Right cardiac atrium (tissue), 5 donors: ENCODE data around the gene CNOT9. TPM values are rescaled to one million over a fixed set of nuclear protein-coding genes. Genes with fewer than 3 reads are reported as not detected.
A peak's percentile ranks its signal among the peaks of the same experiment; 100 is the strongest.

Experiments
- ATAC-seq, 2 donors: fragments of 200-7000 bp; cut with Tn5 transposase; one replicate each; pipeline versions ENCODE4 v1.8.0 to v1.9.1; 2020; ENCODE audit warnings: moderate library complexity in 2 of 2, mild to moderate bottlenecking in 1 of 2
- DNase-seq, 3 donors: peaks; one replicate each; pipeline ENCODE4 v3.0.0-alpha.2; 2020
- H3K27ac ChIP-seq: one replicate; pipeline ENCODE4 v1.5.1; 2013; ENCODE audit warnings: mild to moderate bottlenecking, low read length, control low read depth, moderate library complexity
- H3K27me3 ChIP-seq: one replicate; pipeline ENCODE4 v1.6.1; 2013; ENCODE audit not compliant: control insufficient read depth, insufficient read depth
- H3K4me1 ChIP-seq: one replicate; pipeline ENCODE4 v1.6.1; 2013; ENCODE audit warnings: low read length; ENCODE audit not compliant: control insufficient read depth, insufficient read depth
- H3K4me3 ChIP-seq: one replicate; pipeline ENCODE4 v1.5.1; 2013; ENCODE audit warnings: low read length, control low read depth
- H3K9me3 ChIP-seq: one replicate; pipeline ENCODE4 v1.6.1; 2013; ENCODE audit warnings: low read length; ENCODE audit not compliant: control insufficient read depth
- WGBS: extraction: QIAGEN DNeasy Blood & Tissue Kit; methylation state at CpG from one replicate; pipeline ENCODE4 v1.1.7; 2013; 5-methylcytosine and 5-hydroxymethylcytosine counted together
- intact Hi-C, 4 donors: fragments of 100-400 bp; cut with DNase I; formaldehyde crosslinking; loops; one replicate each; pipeline versions ENCODE4 v1.11.0 to v1.14.0; 2022 to 2023
- polyA plus RNA-seq: library from polyadenylated mRNA; stranded (reverse); fragments of 200-250 nt; gene quantifications from one replicate; pipeline ENCODE4 v1.2.3, GENCODE V29; 2013
- total RNA-seq, 4 donors: library from RNA; stranded (reverse); fragmentation: NEBNext Ultra II Directional; extraction: Animal tissue kit (Norgen Biotek cat#: 25700); gene quantifications; one replicate each; pipeline ENCODE4 v1.2.1, GENCODE V29; 2021
- donor health status: healthy with polysubstance abuse.
- donor health status: DM: no; HTN: yes; CAD: no.
- donor health status: DM: no; HTN: no; CAD: no.
- donor health status: DM: no; HTN: yes; CAD: no; lungs with severe emphysema.
- donor health status: DM: yes; HTN: yes; CAD: no.

The CNOT9 gene
- total and polyA plus RNA-seq, 5 donors, result 14.5 to 24.7 (median 18.7) TPM

DNA sequence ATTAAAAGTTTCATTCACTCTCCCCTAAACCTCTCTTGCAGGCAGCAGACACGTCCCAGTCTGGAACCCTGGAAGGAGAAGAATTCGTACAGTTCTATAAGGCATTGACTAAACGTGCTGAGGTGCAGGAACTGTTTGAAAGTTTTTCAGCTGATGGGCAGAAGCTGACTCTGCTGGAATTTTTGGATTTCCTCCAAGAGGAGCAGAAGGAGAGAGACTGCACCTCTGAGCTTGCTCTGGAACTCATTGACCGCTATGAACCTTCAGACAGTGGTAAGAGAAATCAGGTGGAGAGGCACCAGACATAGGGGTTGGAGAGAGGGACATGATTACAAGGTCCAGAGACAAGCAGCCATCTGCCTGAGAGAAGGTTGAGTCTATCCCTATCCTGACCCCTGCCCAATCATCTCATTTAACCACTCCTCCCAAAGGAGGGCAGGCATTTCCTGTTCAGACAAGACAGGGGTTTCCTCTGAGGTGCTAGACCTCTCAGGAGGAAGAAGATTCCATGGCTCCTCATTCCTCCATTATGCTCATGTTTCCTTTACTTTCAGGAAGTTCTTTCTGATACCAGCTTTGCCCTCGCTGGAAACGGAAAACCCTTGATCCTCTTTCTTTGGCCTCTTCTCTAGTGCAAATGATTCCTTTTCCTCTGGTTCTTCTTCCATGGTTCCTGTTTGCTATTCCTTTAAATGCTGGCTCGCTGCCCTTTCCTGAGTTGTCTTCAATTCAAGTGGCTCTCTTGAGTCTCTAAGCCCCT is 54.1 kb downstream of the CNOT9 start:
- H3K27me3 ChIP-seq, result no peaks in the 10 kb centered on the region
- intact Hi-C loops, result no loop called here
- no peaks in the 10 kb centered on the region for H3K9me3 ChIP-seq
- ATAC-seq (peak in 1 of 2 donors; percentile 33), DNase-seq (no peak)
- H3K4me1 ChIP-seq, result no peaks in the 10 kb centered on the region
- 46% methylated on average over 7 of the region's 7 CpGs for WGBS
- H3K4me3 ChIP-seq, result no peak overlapping the region
- H3K27ac ChIP-seq, result no peak overlapping the region

DNA sequence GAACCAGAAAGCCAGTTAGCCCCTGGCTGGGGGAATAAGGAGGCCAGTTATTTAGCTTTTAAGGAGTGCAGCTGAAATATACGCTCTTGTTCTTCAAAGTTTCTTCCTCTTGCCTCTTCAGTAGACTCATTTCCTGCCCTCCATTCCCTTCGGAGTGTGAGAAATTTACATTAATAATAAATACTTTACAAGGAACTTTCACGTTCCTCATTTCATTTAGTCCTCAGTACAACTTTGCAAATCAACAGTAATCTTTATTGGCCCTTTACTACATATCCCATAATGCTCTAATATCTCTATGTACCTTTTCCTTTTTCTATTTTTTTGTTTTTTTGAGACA is 54.7 kb downstream of the CNOT9 start:
- H3K27me3 ChIP-seq, result no peaks in the 10 kb centered on the region
- no peak for ATAC-seq
- intact Hi-C loops, result no loop called here
- no peak overlapping the region for H3K27ac ChIP-seq
- H3K4me3 ChIP-seq, result no peak overlapping the region
- WGBS, result 61% methylated on average over 3 of the region's 3 CpGs
- H3K4me1 ChIP-seq, result no peaks in the 10 kb centered on the region
- no peaks in the 10 kb centered on the region for H3K9me3 ChIP-seq
- DNase-seq, result no peak

DNA sequence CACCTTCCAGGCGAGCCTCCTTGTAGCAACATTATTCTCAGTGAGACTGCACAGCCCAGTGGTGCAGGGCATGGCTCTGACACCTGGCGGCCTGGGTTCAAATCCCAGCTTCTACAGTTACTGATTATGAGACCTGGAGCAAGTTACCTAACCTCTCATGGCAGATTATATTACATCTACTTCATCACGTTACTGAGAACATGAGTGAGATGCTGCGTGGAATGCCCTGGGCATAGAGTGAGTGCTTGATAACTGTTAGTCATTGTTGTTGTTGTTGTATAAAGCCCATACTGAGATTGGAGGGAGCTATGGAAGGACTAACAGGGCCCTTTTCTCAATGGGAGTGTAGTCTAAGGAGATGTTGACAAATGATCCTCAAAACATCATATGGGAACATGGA is 57.7 kb downstream of the CNOT9 start:
- H3K27me3 ChIP-seq, result no peaks in the 10 kb centered on the region
- no peaks in the 10 kb centered on the region for H3K4me1 ChIP-seq
- intact Hi-C loops, result no loop called here
- H3K27ac ChIP-seq, result no peak overlapping the region
- no peaks in the 10 kb centered on the region for H3K9me3 ChIP-seq
- ATAC-seq (no peak), DNase-seq (no peak)
- H3K4me3 ChIP-seq, result no peak overlapping the region
- WGBS, result 93% methylated on average over 4 of the region's 4 CpGs

DNA sequence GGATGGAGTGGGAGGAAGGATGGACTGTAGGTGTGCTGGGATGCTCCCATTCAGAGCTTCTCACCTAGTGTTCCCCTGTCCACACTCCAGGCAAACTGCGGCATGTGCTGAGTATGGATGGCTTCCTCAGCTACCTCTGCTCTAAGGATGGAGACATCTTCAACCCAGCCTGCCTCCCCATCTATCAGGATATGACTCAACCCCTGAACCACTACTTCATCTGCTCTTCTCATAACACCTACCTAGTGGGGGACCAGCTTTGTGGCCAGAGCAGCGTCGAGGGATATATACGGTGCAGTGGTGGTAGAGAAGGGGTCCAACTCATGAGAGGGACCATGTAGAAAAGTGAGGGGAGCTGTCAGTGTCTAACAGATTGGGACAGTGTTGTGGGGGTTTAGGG is 59.3 kb downstream of the CNOT9 start:
- ATAC-seq, result no peak
- intact Hi-C loops, result no loop called here
- no peaks in the 10 kb centered on the region for H3K27me3 ChIP-seq
- no peak for DNase-seq
- 97% methylated on average over 4 of the region's 4 CpGs for WGBS
- H3K9me3 ChIP-seq, result no peaks in the 10 kb centered on the region
- H3K4me1 ChIP-seq, result no peaks in the 10 kb centered on the region
- H3K4me3 ChIP-seq, result no peak overlapping the region
- no peak overlapping the region for H3K27ac ChIP-seq

- DNase-seq (no peak), ATAC-seq (peak in 1 of 2 donors; percentile 39)
- WGBS, result 50% methylated on average over 4 of the region's 4 CpGs
- no peaks in the 10 kb centered on the region for H3K9me3 ChIP-seq
- H3K4me3 ChIP-seq, result no peak overlapping the region
- H3K27ac ChIP-seq, result no peak overlapping the region
- H3K4me1 ChIP-seq, result no peaks in the 10 kb centered on the region
- H3K27me3 ChIP-seq, result no peaks in the 10 kb centered on the region
- intact Hi-C loops, result no loop called here
These were observed 63.2 kb downstream of the CNOT9 start for GRCh38 chr2:218631837-218632236.

- H3K4me3 ChIP-seq, result no peak overlapping the region
- no peak for DNase-seq
- WGBS, result 94% methylated on average over 5 of the region's 5 CpGs
- no peaks in the 10 kb centered on the region for H3K4me1 ChIP-seq
- H3K27me3 ChIP-seq, result no peaks in the 10 kb centered on the region
- H3K9me3 ChIP-seq, result no peaks in the 10 kb centered on the region
- no peak for ATAC-seq
- no peak overlapping the region for H3K27ac ChIP-seq
- intact Hi-C loops, result no loop called here
These were observed 67.1 kb downstream of the CNOT9 start for GRCh38 chr2:218635719-218636118.

GRCh38 chr2:218638372-218638771 is 69.7 kb downstream of the CNOT9 start:
- Histone ChIP-seq H3K4me3 (no peak overlapping the region), H3K4me1 (no peaks in the 10 kb centered on the region), H3K27ac (no peak overlapping the region), H3K27me3 (no peaks in the 10 kb centered on the region), H3K9me3 (no peaks in the 10 kb centered on the region)
- ATAC-seq (peak in 1 of 2 donors; percentile 7), DNase-seq (no peak)
- 97% methylated on average over 18 of the region's 18 CpGs for WGBS
- intact Hi-C loops, result no loop called here

DNA sequence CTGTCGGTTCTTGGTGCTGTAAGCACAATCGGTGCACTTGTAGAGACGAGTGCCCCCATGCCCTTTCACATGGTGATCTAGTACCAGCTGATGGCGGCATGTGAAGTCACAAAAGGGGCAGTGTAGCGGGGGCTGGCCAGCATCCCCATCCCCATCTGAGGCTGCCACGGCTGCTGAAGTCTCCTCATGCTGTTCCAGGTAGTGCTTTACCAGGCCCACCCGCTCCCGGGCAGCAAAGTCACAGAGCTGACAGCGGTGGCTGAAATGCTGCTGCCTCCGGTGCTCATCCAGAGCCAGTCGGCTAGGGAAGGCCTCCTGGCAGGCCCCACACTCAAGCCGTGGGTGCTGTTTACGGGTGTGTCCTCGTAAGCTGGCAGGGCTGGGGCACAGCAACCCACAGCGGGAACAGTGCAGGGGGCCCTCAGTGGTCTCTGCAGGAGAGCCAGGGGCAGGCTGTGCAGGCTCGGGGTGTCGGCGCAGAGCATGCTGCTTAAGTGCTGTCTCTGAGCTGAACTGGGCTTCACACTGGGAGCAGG is 73.5 kb downstream of the CNOT9 start:
- DNase-seq, result peak in 1 of 3 donors; percentile 41
- Histone ChIP-seq H3K4me3 (no peak overlapping the region), H3K27ac (no peak overlapping the region), H3K4me1 (no peaks in the 10 kb centered on the region), H3K27me3 (no peaks in the 10 kb centered on the region), H3K9me3 (no peaks in the 10 kb centered on the region)
- peak in 1 of 2 donors; percentile 7 for ATAC-seq
- 93% methylated on average over 18 of the region's 18 CpGs for WGBS
- intact Hi-C loops, result loop anchor here in 1 of 4 donors (10.0 kb wide), 1 partner anchor 227 kb away; the partner anchor contains the start of gene VIL1

DNA sequence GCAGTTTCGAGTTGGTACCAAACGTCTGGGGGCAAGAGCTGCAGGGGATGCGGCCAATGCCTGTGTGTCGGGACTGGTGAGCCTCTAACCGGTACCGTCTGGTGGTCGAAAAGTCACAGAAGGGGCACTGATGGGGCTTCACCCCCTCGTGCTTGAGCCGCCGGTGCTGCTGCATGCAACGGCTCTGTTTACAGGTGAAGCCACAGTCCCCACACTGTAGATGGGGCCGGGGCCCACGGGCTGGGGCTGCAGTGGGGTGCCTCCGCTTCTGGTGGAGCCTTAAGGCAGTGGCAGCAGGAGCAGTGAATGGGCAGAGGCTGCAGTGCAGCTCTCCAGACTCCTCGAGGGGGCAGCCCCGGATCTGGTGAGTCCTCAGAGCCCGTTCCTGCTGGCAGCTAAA is 74.1 kb downstream of the CNOT9 start:
- WGBS, result 91% methylated on average over 17 of the region's 17 CpGs
- Histone ChIP-seq H3K4me3 (no peak overlapping the region), H3K27ac (no peak overlapping the region), H3K27me3 (no peaks in the 10 kb centered on the region), H3K9me3 (no peaks in the 10 kb centered on the region), H3K4me1 (no peaks in the 10 kb centered on the region)
- ATAC-seq (peak; percentile 5 to 17), DNase-seq (no peak)
- intact Hi-C loops, result loop anchor here in 1 of 4 donors (10.0 kb wide), 1 partner anchor 228 kb away; the partner anchor contains the start of gene VIL1

GRCh38 chr2:218643751-218644310 is 75.2 kb downstream of the CNOT9 start:
- H3K27me3 ChIP-seq, result no peaks in the 10 kb centered on the region
- no peak for ATAC-seq
- 93% methylated on average over 10 of the region's 10 CpGs for WGBS
- no peak overlapping the region for H3K27ac ChIP-seq
- DNase-seq, result no peak
- intact Hi-C loops, result loop anchor here in 1 of 4 donors (10.0 kb wide), 1 partner anchor 229 kb away; the partner anchor contains the start of gene VIL1
- no peak overlapping the region for H3K4me3 ChIP-seq
- H3K4me1 ChIP-seq, result no peaks in the 10 kb centered on the region
- no peaks in the 10 kb centered on the region for H3K9me3 ChIP-seq

DNA sequence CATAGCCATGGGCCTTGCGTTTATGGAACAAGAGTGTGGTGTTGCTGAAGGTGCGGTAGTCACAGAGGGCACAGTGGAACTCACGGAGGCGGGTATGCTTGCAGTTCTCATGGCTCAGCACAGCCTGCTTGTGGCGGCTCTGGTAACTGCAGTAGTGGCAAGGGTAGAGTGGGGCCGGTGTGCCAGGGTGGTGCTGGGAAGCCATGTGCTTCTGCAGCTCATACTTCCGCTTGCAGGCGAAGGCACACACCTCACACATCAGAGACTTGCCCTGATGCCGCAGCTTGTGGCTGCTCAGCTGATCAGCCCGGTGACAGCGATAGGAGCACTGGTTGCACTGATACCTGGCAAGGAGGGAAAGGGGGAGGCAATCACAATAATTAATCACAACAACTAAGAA is 76.1 kb downstream of the CNOT9 start:
- H3K27me3 ChIP-seq, result no peaks in the 10 kb centered on the region
- ATAC-seq (no peak), DNase-seq (no peak)
- H3K27ac ChIP-seq, result no peak overlapping the region
- H3K4me3 ChIP-seq, result no peak overlapping the region
- intact Hi-C loops, result loop anchor here in 1 of 4 donors (5.0 to 10.0 kb wide), 2 partner anchors 230 to 352 kb away; partner anchors contain the start of genes TMBIM1 and VIL1
- H3K4me1 ChIP-seq, result no peaks in the 10 kb centered on the region
- no peaks in the 10 kb centered on the region for H3K9me3 ChIP-seq
- 89% methylated on average over 11 of the region's 11 CpGs for WGBS
